Hepatocyte (in vitro differentiated cells): ENCODE results near the gene LUZP2. TPM values are rescaled to one million over a fixed set of nuclear protein-coding genes. Genes with fewer than 3 reads are reported as not detected.

ENCODE experiments used
- DNase-seq: peaks from one replicate; pipeline ENCODE4 v3.0.0-alpha.2; 2016; ENCODE audit warnings: low spot score
- H2AFZ ChIP-seq: fragments of 200-600 bp; sonication (generic); 2 replicates; pipeline ENCODE4 v1.6.0; 2016; ENCODE audit warnings: antibody characterized with exemption, mild to moderate bottlenecking
- H3K27ac ChIP-seq: fragments of 200-600 bp; sonication (generic); 2 replicates; pipeline ENCODE4 v1.5.1; 2016; ENCODE audit warnings: mild to moderate bottlenecking
- H3K27me3 ChIP-seq: fragments of 200-600 bp; sonication (generic); 2 replicates; pipeline ENCODE4 v1.6.1; 2016
- H3K36me3 ChIP-seq: fragments of 200-600 bp; sonication (generic); replicated peaks from 2 replicates; pipeline ENCODE4 v1.5.1; 2016; ENCODE audit warnings: low read depth; ENCODE audit not compliant: insufficient read depth
- H3K4me1 ChIP-seq: fragments of 200-600 bp; sonication (generic); 2 replicates; pipeline ENCODE4 v1.5.1; 2016; ENCODE audit warnings: mild to moderate bottlenecking, moderate library complexity; ENCODE audit not compliant: insufficient read depth
- H3K4me2 ChIP-seq: fragments of 200-600 bp; sonication (generic); 2 replicates; pipeline ENCODE4 v1.6.0; 2016
- H3K4me3 ChIP-seq: fragments of 200-600 bp; sonication (generic); 2 replicates; pipeline ENCODE4 v1.5.1; 2016; ENCODE audit warnings: mild to moderate bottlenecking
- H3K79me2 ChIP-seq: fragments of 200-600 bp; sonication (generic); 2 replicates; pipeline ENCODE4 v1.6.0; 2017; ENCODE audit warnings: mild to moderate bottlenecking
- H3K9me2 ChIP-seq: fragments of 200-600 bp; sonication (generic); replicated peaks from 2 replicates; pipeline ENCODE4 v1.6.0; 2017; ENCODE audit warnings: mild to moderate bottlenecking; ENCODE audit not compliant: insufficient read depth
- H3K9me3 ChIP-seq: fragments of 200-600 bp; sonication (generic); 2 replicates; pipeline ENCODE4 v1.5.1; 2016; ENCODE audit warnings: low read depth, mild to moderate bottlenecking
- H4K20me1 ChIP-seq: fragments of 200-600 bp; sonication (generic); 2 replicates; pipeline ENCODE4 v1.6.0; 2016; ENCODE audit warnings: mild to moderate bottlenecking; ENCODE audit not compliant: insufficient read depth, poor library complexity, severe bottlenecking
- CTCF ChIP-seq: fragments of 200-600 bp; sonication (generic); IDR thresholded peaks from 2 replicates; pipeline ENCODE4 v1.5.1; 2016; ENCODE audit warnings: antibody characterized with exemption, mild to moderate bottlenecking; ENCODE audit not compliant: poor library complexity
- EZH2 ChIP-seq: fragments of 200-600 bp; sonication (generic); IDR thresholded peaks from 2 replicates; pipeline ENCODE4 v1.6.1; 2016; ENCODE audit warnings: antibody characterized with exemption, mild to moderate bottlenecking, borderline replicate concordance
- EZH2phosphoT487 ChIP-seq: fragments of 200-600 bp; sonication (generic); IDR thresholded peaks from one replicate; pipeline ENCODE4 v1.6.1; 2018; ENCODE audit warnings: antibody characterized with exemption, mild to moderate bottlenecking, low read depth, moderate library complexity; ENCODE audit not compliant: unreplicated experiment, severe bottlenecking
- WGBS: methylation state at CpG from one replicate; pipeline ENCODE4 v1.1.6; 2016; ENCODE audit warnings: low lambda C conversion rate; ENCODE audit errors: missing lambda C conversion rate; 5-methylcytosine and 5-hydroxymethylcytosine counted together
- polyA plus RNA-seq: library from polyadenylated mRNA; unstranded; fragments of >200 nt; fragmentation: Nextera tagmentation; extraction: Ambion mirVana; gene quantifications from 2 replicates; pipeline ENCODE4 v1.2.1, GENCODE V29; 2016
- total RNA-seq: library from RNA; depleted of rRNA; stranded (reverse); fragments of >200 nt; gene quantifications from 2 replicates; pipeline ENCODE4 v1.2.3, GENCODE V29; 2014

LUZP2 gene
- total and polyA plus RNA-seq, 2 experiments from 2014 or later = 2.2 to 7.9 TPM

GRCh38 chr11:24704716-24705115 lies 207.9 kb downstream of the LUZP2 start:
- Histone ChIP-seq H3K4me3 (no peak overlapping the region), H3K9me2 (no peaks in the 10 kb centered on the region), H3K4me2 (no peak overlapping the region), H3K27me3 (no peaks in the 10 kb centered on the region), H3K79me2 (no peaks in the 10 kb centered on the region), H3K4me1 (no peaks in the 10 kb centered on the region), H3K27ac (no peak overlapping the region), H2AFZ (no peak overlapping the region), H3K9me3 (no peaks in the 10 kb centered on the region), H4K20me1 (no peaks in the 10 kb centered on the region), H3K36me3 (no peaks in the 10 kb centered on the region)
- TF ChIP-seq EZH2 = no peak
- TF ChIP-seq EZH2phosphoT487 = no peak
- no peak for TF ChIP-seq CTCF
- no peak for DNase-seq

GRCh38 chr11:24705474-24705873 lies 208.6 kb downstream of the LUZP2 start:
- no peaks in the 10 kb centered on the region for H3K79me2 ChIP-seq
- H3K9me2 ChIP-seq = no peaks in the 10 kb centered on the region
- H2AFZ ChIP-seq = no peak overlapping the region
- H4K20me1 ChIP-seq = no peaks in the 10 kb centered on the region
- H3K4me2 ChIP-seq = no peak overlapping the region
- TF ChIP-seq EZH2 (no peak), CTCF (no peak), EZH2phosphoT487 (no peak)
- no peak overlapping the region for H3K4me3 ChIP-seq
- H3K36me3 ChIP-seq = no peaks in the 10 kb centered on the region
- no peak for DNase-seq
- no peaks in the 10 kb centered on the region for H3K4me1 ChIP-seq
- no peaks in the 10 kb centered on the region for H3K9me3 ChIP-seq
- no peak overlapping the region for H3K27ac ChIP-seq
- no peaks in the 10 kb centered on the region for H3K27me3 ChIP-seq

- H3K4me1 ChIP-seq = no peaks in the 10 kb centered on the region
- no peak overlapping the region for H3K27ac ChIP-seq
- no peaks in the 10 kb centered on the region for H4K20me1 ChIP-seq
- H3K4me2 ChIP-seq = no peak overlapping the region
- TF ChIP-seq CTCF (no peak), EZH2 (no peak), EZH2phosphoT487 (no peak)
- no peaks in the 10 kb centered on the region for H3K9me3 ChIP-seq
- H3K79me2 ChIP-seq = no peaks in the 10 kb centered on the region
- no peak for DNase-seq
- H2AFZ ChIP-seq = no peak overlapping the region
- no peak overlapping the region for H3K4me3 ChIP-seq
- no peaks in the 10 kb centered on the region for H3K36me3 ChIP-seq
- no peaks in the 10 kb centered on the region for H3K9me2 ChIP-seq
- H3K27me3 ChIP-seq = no peaks in the 10 kb centered on the region
- WGBS = 95% methylated on average over 1 of the region's 1 CpG
These were observed 211.8 kb downstream of the LUZP2 start for GRCh38 chr11:24708616-24709015.

- H3K27me3 ChIP-seq = no peaks in the 10 kb centered on the region
- no peaks in the 10 kb centered on the region for H3K9me2 ChIP-seq
- no peaks in the 10 kb centered on the region for H3K4me1 ChIP-seq
- no peaks in the 10 kb centered on the region for H3K79me2 ChIP-seq
- H4K20me1 ChIP-seq = no peaks in the 10 kb centered on the region
- DNase-seq = no peak
- H3K27ac ChIP-seq = no peak overlapping the region
- H3K4me3 ChIP-seq = no peak overlapping the region
- TF ChIP-seq EZH2phosphoT487 (no peak), EZH2 (no peak), CTCF (no peak)
- no peak overlapping the region for H2AFZ ChIP-seq
- H3K36me3 ChIP-seq = no peaks in the 10 kb centered on the region
- no peak overlapping the region for H3K4me2 ChIP-seq
- 76% methylated on average over 2 of the region's 2 CpGs for WGBS
- no peaks in the 10 kb centered on the region for H3K9me3 ChIP-seq
These were observed 213.2 kb downstream of the LUZP2 start for GRCh38 chr11:24709928-24710565.
